Measurements from ENCODE around the gene GINS2.

Gene GINS2

DNA sequence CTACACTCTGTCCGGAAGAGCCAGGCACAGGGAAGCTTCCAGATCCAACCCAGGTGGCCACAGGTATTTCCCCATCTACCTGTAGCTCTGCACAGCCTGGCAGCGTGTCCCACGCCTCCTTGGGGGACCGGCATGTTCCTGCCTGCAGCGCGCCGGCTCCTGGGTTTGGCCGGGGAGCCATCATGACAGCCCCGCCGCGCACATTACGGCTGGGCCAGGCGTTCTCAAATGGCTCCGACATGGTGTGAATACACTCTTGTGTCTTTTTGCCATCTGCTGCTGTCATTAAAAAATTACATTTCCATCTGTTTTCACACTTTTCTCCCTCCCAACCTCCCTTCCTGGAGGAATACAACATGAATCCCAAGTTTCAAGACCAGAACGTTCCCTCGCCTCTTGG is 8.0 kb upstream of the GINS2 start:
- TF ChIP-seq GLIS3 (CRISPR knock-in tag; IDR thresholded peaks at IDR 0.05) (no peak), ZNF565 (CRISPR knock-in tag; conservative IDR thresholded peaks at IDR 0.05; ENCODE audit: low read depth) (no peak), ZFP30 (CRISPR knock-in tag; IDR thresholded peaks at IDR 0.05) (no peak), TOX (CRISPR knock-in tag; IDR thresholded peaks at IDR 0.05; ENCODE audit: borderline replicate concordance) (no peak), OSR1 (CRISPR knock-in tag; IDR thresholded peaks at IDR 0.05) (no peak), RARB (CRISPR knock-in tag; IDR thresholded peaks at IDR 0.05) (no peak), ZNF8 (CRISPR knock-in tag; IDR thresholded peaks at IDR 0.05) (no peak), ZFP3 (CRISPR knock-in tag; IDR thresholded peaks at IDR 0.05) (no peak), POU6F1 (CRISPR knock-in tag; IDR thresholded peaks at IDR 0.05; ENCODE audit: borderline replicate concordance, low read depth) (no peak), ZNF70 (CRISPR knock-in tag; IDR thresholded peaks at IDR 0.05) (no peak), PPARA (CRISPR knock-in tag; IDR thresholded peaks at IDR 0.05; ENCODE audit: borderline replicate concordance) (no peak), PATZ1 (CRISPR knock-in tag; IDR thresholded peaks at IDR 0.05; ENCODE audit: borderline replicate concordance) (no peak), ARNTL (CRISPR knock-in tag; IDR thresholded peaks at IDR 0.05; ENCODE audit: borderline replicate concordance, low read depth) (no peak), CSRNP3 (CRISPR knock-in tag; IDR thresholded peaks at IDR 0.05) (no peak)
- TF ChIP-seq, protein P1, sequence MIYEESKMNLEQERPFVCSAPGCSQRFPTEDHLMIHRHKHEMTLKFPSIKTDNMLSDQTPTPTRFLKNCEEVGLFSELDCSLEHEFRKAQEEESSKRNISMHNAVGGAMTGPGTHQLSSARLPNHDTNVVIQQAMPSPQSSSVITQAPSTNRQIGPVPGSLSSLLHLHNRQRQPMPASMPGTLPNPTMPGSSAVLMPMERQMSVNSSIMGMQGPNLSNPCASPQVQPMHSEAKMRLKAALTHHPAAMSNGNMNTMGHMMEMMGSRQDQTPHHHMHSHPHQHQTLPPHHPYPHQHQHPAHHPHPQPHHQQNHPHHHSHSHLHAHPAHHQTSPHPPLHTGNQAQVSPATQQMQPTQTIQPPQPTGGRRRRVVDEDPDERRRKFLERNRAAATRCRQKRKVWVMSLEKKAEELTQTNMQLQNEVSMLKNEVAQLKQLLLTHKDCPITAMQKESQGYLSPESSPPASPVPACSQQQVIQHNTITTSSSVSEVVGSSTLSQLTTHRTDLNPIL (CRISPR knock-in tag; IDR thresholded peaks at IDR 0.05; ENCODE audit: low read depth): no peak
- no peak for ATAC-seq

DNA sequence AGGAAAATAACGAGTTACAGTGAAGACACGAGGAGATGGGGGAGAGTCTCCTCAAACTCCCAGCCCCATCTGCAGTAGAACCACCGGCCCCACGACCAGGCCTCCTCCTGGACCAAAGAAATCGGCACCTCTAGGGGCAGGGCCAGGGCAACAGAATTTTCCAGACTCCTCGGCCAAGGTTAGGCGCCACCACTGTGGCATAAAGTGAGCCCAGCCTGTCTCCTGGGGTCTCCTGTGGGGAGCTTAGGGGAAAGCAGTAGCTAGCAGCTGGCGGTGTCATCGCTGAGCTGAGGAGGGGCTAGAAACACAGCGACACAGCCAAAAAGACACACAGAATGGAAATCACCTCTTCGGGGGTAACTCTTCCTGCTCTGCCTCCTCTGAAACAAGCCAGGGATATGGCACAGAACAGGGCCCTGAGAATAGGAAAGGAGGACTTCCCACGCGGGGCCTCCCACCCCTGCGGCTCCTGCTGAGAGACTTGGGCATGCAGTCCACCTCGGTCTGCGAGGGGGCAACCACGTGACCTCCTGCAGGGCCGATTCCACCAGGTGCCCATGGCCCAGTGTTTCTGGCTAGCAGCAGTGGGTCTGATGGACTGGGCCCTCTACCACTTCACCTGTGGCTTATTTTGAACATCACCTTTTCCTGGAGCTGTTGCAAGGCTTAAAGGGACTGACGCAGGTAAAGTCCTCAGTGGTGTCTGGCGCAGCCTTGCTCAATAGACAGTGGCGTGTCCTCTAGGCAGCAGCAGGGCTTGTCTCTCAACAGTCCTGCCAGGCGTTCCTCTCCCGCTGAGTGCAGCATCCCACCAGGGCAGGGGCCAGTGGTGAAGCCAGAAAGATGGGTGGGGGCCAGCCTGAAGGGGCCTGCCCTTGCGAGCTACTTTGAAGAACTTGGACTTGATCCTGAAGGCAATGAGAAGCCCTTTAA is 6.7 kb upstream of the GINS2 start:
- TF ChIP-seq ZNF70 (CRISPR knock-in tag; IDR thresholded peaks at IDR 0.05): no peak
- TF ChIP-seq ZNF8 (CRISPR knock-in tag; IDR thresholded peaks at IDR 0.05): no peak
- TF ChIP-seq CSRNP3 (CRISPR knock-in tag; IDR thresholded peaks at IDR 0.05): no peak
- no peak for TF ChIP-seq TSHZ2 (CRISPR knock-in tag; IDR thresholded peaks at IDR 0.05)
- no peak for TF ChIP-seq RARB (CRISPR knock-in tag; IDR thresholded peaks at IDR 0.05)
- TF ChIP-seq SNAI2 (CRISPR knock-in tag; IDR thresholded peaks at IDR 0.05): no peak
- TF ChIP-seq POU6F1 (CRISPR knock-in tag; IDR thresholded peaks at IDR 0.05; ENCODE audit: borderline replicate concordance, low read depth): no peak
- no peak for ATAC-seq
